CD1c-positive myeloid dendritic cell (primary cell): ENCODE measurements around the gene ADRB2.

Source experiments
- DNase-seq: peaks from one replicate; pipeline ENCODE4 v3.0.0-alpha.2; 2016; ENCODE audit errors: extremely low spot score

The ADRB2 gene

GRCh38 chr5:148856009-148856367, 29.6 kb downstream of the ADRB2 start:
- DNase-seq, result no peak

GRCh38 chr5:148856424-148856823, 30.0 kb downstream of the ADRB2 start:
- no peak for DNase-seq

GRCh38 chr5:148857474-148857873, 31.1 kb downstream of the ADRB2 start:
- no peak for DNase-seq

- DNase-seq, result no peak
These were observed 31.7 kb downstream of the ADRB2 start for GRCh38 chr5:148858106-148858505.

GRCh38 chr5:148858547-148858946, 32.1 kb downstream of the ADRB2 start:
- no peak for DNase-seq

- DNase-seq, result no peak
These were observed 33.3 kb downstream of the ADRB2 start for GRCh38 chr5:148859703-148860102.

GRCh38 chr5:148860599-148860998, 34.2 kb downstream of the ADRB2 start:
- no peak for DNase-seq

- DNase-seq, result no peak
These were observed 34.7 kb downstream of the ADRB2 start for GRCh38 chr5:148861088-148861487.

GRCh38 chr5:148861696-148862095, 35.3 kb downstream of the ADRB2 start:
- no peak for DNase-seq

GRCh38 chr5:148864113-148864841, 37.9 kb downstream of the ADRB2 start:
- no peak for DNase-seq

GRCh38 chr5:148866024-148866423, 39.6 kb downstream of the ADRB2 start:
- DNase-seq, result no peak

GRCh38 chr5:148873120-148873519, 46.7 kb downstream of the ADRB2 start:
- DNase-seq, result no peak

- no peak for DNase-seq
These were observed 47.5 kb downstream of the ADRB2 start for GRCh38 chr5:148873690-148874485.

GRCh38 chr5:148875205-148875875, 48.9 kb downstream of the ADRB2 start:
- DNase-seq, result no peak

- DNase-seq, result peak; percentile 65
These were observed 51.0 kb downstream of the ADRB2 start for GRCh38 chr5:148877436-148877835.
